ENCODE results near the gene ENAH.

Gene ENAH

DNA sequence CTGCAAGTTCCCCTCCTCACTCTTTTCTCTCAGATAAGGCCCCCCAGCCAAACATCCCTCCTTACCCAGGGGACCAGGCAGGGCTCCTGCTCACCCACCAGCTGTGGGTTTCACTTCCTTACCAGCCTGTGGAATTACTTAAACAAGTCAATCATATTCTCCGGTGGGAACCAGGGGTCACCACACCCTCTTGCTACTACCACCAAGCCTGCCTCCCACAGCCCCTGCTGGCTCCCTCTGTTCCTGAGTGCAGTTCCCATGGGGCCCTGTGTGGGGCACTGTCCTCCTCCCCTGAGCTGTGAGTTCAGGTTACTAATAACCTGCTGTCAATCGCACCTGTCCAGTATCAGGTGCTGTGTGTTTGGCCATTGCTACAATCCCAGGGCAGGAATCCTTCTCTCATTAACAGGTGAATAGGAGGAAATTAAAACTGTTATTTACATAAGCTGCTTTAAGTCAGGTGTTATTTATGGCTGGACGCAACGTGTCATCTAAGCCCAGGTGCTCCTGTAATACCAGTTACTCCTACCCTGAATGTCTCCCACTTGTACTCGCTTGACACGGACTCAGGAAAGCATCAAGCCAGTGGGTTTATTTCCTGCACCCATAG lies 172.0 kb downstream of the ENAH start:
- TF ChIP-seq, protein P1, sequence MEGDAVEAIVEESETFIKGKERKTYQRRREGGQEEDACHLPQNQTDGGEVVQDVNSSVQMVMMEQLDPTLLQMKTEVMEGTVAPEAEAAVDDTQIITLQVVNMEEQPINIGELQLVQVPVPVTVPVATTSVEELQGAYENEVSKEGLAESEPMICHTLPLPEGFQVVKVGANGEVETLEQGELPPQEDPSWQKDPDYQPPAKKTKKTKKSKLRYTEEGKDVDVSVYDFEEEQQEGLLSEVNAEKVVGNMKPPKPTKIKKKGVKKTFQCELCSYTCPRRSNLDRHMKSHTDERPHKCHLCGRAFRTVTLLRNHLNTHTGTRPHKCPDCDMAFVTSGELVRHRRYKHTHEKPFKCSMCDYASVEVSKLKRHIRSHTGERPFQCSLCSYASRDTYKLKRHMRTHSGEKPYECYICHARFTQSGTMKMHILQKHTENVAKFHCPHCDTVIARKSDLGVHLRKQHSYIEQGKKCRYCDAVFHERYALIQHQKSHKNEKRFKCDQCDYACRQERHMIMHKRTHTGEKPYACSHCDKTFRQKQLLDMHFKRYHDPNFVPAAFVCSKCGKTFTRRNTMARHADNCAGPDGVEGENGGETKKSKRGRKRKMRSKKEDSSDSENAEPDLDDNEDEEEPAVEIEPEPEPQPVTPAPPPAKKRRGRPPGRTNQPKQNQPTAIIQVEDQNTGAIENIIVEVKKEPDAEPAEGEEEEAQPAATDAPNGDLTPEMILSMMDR (IDR thresholded peaks at IDR 0.05; ENCODE audit: control insufficient read depth, extremely low read depth, insufficient read depth) = peak; percentile 91

DNA sequence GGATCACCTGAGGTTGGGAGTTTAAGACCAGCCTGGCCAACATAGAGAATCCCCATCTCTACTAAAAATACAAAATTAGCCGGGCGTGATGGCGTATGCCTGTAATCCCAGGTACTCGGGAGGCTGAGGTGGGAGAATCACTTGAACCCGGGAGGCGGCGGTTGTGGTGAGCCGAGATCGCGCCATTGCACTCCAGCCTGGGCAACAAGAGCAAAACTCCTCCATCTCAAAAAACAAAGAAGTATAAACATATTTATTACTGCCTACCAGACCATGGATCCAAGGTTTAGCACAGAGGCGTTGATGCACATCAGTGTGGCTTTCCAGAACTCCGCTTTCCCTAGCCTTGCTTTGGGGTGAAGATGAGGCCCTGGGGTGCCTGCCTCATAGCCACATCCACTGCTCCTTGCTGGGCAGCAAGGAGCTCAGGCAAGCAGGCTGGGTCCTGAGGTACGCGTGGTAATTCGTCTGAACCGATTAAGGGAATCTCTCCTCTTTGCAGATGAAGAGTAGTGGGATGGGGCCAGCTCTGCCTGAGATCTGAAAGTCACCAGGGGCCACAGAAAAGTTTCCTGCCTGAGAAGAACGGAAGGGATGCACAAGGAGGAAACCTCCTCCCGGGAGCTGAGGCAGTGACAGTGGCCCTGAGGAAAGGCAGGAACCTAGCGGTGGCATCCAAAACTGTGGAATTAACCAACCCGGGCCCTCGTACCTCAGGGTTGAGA lies 172.8 kb downstream of the ENAH start:
- DNase-seq (ENCODE audit: low read depth) = no peak
- H3K4me3 ChIP-seq (ENCODE audit: low read depth, low read length) = no peak overlapping the region
- TF ChIP-seq, protein P1 (IDR thresholded peaks at IDR 0.05; ENCODE audit: control insufficient read depth, extremely low read depth, insufficient read depth) = no peak

More for the DNA sequence above, 172.0 kb downstream of the ENAH start:
- DNase-seq (ENCODE audit: low read depth) = peak; percentile 30
- H3K4me3 ChIP-seq (ENCODE audit: low read depth, low read length) = no peak overlapping the region

DNA sequence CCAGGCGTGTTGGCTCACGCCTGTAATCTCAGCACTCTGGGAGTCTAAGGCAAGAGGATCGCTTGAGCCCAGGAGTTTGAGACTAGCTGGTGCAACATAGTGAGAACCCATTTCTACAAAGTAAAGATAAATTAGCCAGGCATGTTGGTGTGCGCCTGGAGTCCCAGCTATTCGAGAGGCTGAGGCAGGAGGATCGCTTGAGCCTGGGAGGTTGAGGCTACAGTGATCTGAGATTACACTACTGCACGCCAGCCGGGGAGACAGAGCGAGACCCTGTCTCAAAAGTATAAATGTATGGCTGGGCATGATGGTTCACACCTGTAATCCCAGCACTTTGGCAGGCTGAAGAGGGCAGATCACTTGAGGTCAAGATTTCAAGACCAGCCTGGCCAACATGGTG lies 173.6 kb downstream of the ENAH start:
- no peak overlapping the region for H3K4me3 ChIP-seq (ENCODE audit: low read depth, low read length)
- no peak for DNase-seq (ENCODE audit: low read depth)
- TF ChIP-seq, protein P1 (IDR thresholded peaks at IDR 0.05; ENCODE audit: control insufficient read depth, extremely low read depth, insufficient read depth) = no peak

DNA sequence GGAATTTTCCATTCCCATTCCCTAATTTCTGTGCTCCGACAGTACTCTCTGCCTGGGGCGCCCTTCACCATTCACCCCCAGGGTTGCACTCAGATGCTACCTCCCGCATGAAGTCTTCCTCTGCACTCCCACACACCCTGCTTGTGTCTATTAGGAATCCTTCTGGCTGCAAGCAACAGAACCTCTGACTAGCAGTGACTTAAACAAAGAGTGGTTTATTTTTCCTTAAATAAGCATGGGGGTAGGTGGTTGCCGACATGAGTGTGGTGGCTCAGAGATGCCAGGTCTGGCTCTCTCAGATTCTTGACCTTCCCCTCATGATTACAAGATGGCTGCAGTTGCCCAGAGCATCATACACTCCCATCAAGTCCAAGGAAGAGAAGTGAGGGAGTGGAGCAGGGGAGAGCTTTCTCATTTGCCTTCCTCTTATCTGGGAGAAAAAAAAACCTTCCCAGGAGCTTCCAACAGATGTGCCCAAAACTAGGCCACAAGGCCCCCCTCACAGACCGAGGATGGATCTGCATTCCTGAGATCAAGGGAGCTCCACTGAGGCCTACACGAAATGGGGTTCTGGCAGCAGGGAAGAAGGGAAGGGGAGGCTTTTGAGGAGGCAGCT lies 175.5 kb downstream of the ENAH start:
- TF ChIP-seq, protein P1 (IDR thresholded peaks at IDR 0.05; ENCODE audit: control insufficient read depth, extremely low read depth, insufficient read depth) = no peak

DNA sequence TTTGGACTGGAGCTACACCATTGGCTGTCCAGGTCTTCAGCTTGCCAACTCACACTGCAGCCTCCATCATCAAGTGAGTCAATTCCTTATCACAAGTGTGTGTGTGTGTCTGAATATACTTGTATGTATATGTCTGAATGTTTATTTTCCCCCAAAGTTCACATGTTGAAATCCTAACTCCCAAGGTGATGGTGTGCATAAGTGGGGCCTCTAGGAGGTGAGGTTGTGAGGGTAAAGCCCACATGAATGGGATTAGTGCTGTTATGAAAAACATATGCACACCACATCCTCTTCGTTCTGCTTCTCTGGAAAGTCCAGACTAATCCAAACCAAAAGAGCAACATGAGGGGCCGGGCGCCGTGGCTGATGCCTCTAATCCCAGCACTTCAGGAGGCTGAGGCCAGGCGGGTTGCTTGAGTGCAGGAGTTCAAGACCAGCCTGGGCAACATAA lies 176.4 kb downstream of the ENAH start:
- DNase-seq (ENCODE audit: low read depth) = no peak
- TF ChIP-seq, protein P1 (IDR thresholded peaks at IDR 0.05; ENCODE audit: control insufficient read depth, extremely low read depth, insufficient read depth) = no peak
- H3K4me3 ChIP-seq (ENCODE audit: low read depth, low read length) = no peak overlapping the region

More for the DNA sequence above, 175.5 kb downstream of the ENAH start:
- DNase-seq (ENCODE audit: low read depth) = no peak
- H3K4me3 ChIP-seq (ENCODE audit: low read depth, low read length) = no peak overlapping the region

DNA sequence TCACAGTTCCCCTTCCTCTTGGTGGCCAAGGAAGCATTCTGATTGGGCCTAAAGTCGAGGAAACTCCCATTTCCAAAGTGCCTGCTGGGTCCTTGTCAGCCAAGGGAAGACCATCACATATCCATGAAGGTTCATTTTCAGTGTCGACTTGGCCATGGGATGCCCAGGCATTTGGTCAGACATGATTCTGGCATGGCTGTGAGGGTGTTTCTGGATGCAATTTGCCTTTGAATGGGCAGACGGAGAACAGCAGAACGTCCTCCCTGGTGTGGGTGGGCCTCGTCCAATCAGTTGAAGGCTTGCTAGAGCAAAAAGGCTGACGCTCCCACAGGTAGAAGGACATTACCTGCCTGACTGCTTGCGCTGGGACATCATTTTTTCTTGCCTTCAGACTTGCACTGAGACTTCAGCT lies 176.8 kb downstream of the ENAH start:
- DNase-seq (ENCODE audit: low read depth) = no peak
- TF ChIP-seq, protein P1 (IDR thresholded peaks at IDR 0.05; ENCODE audit: control insufficient read depth, extremely low read depth, insufficient read depth) = no peak

More for the DNA sequence above, 176.8 kb downstream of the ENAH start:
- no peak overlapping the region for H3K4me3 ChIP-seq (ENCODE audit: low read depth, low read length)

Measured in LNCaP clone FGC (cell line).